Breast epithelium (tissue), 4 donors: ENCODE measurements around the gene ASAP2. TPM values are rescaled to one million over a fixed set of nuclear protein-coding genes. Genes with fewer than 3 reads are reported as not detected.

Source experiments
- DNase-seq, 2 donors: peaks; one replicate each; pipeline ENCODE4 v3.0.0-alpha.2; 2019; ENCODE audit warnings: low spot score in 2 of 2
- H3K27ac ChIP-seq, 2 donors: fragments of 200-600 bp; sonication (generic) in 1 of 2; one replicate each; pipeline ENCODE4 v1.5.1; 2016 to 2019; ENCODE audit warnings: mild to moderate bottlenecking in 1 of 2
- H3K27me3 ChIP-seq, 2 donors: fragments of 200-600 bp; sonication (generic) in 1 of 2; one replicate each; pipeline versions ENCODE4 v1.5.1 to v1.6.0; 2017 to 2019; ENCODE audit warnings: control low read depth in 1 of 2, mild to moderate bottlenecking in 1 of 2
- H3K36me3 ChIP-seq: fragments of 200-600 bp; one replicate; pipeline ENCODE4 v1.5.1; 2019
- H3K4me1 ChIP-seq, 2 donors: fragments of 200-600 bp; sonication (generic); one replicate each; pipeline ENCODE4 v1.5.1; 2016 to 2019; ENCODE audit warnings: control low read depth in 1 of 2
- H3K4me3 ChIP-seq, 3 donors: fragments of 200-600 bp; sonication (generic); 1 replicate in 2 of 3; 2 replicates in 1 of 3; pipeline ENCODE4 v1.5.1; 2016 to 2019; ENCODE audit warnings: mild to moderate bottlenecking in 3 of 3, moderate library complexity in 2 of 3
- H3K9me3 ChIP-seq, 2 donors: fragments of 200-600 bp; sonication (generic) in 1 of 2; one replicate each; pipeline ENCODE4 v1.5.1; 2016 to 2019; ENCODE audit warnings: control low read depth in 1 of 2
- POLR2A ChIP-seq: fragments of 450-650 bp; IDR thresholded peaks from one replicate; pipeline ENCODE4 v1.6.1; 2016; ENCODE audit warnings: antibody characterized with exemption, mild to moderate bottlenecking, moderate library complexity
- POLR2AphosphoS5 ChIP-seq, 3 donors: sonication (generic); formaldehyde crosslinking; IDR thresholded peaks; one replicate each; pipeline ENCODE4 v1.6.1; 2017; ENCODE audit warnings: antibody characterized with exemption in 3 of 3
- intact Hi-C: fragments of 100-400 bp; cut with DNase I; formaldehyde crosslinking; loops from one replicate; pipeline ENCODE4 v1.15.1; 2023; ENCODE audit warnings: low total_unique reads
- total RNA-seq, 3 donors: library from RNA; depleted of rRNA; stranded (reverse); fragments of >200 nt; gene quantifications; one replicate each; pipeline ENCODE4 v1.1.0, GENCODE V29; 2016
- TF ChIP-seq, protein P1 (sequence below), 3 donors: fragments of 450-650 bp; IDR thresholded peaks; one replicate each; pipeline ENCODE4 v1.5.1; 2016 to 2017; ENCODE audit warnings: antibody characterized with exemption in 3 of 3, mild to moderate bottlenecking in 3 of 3, moderate library complexity in 3 of 3

ASAP2 gene
- total RNA-seq, 3 donors from 2014 or later, result 14.5 to 24.2 (median 21.0) TPM

DNA sequence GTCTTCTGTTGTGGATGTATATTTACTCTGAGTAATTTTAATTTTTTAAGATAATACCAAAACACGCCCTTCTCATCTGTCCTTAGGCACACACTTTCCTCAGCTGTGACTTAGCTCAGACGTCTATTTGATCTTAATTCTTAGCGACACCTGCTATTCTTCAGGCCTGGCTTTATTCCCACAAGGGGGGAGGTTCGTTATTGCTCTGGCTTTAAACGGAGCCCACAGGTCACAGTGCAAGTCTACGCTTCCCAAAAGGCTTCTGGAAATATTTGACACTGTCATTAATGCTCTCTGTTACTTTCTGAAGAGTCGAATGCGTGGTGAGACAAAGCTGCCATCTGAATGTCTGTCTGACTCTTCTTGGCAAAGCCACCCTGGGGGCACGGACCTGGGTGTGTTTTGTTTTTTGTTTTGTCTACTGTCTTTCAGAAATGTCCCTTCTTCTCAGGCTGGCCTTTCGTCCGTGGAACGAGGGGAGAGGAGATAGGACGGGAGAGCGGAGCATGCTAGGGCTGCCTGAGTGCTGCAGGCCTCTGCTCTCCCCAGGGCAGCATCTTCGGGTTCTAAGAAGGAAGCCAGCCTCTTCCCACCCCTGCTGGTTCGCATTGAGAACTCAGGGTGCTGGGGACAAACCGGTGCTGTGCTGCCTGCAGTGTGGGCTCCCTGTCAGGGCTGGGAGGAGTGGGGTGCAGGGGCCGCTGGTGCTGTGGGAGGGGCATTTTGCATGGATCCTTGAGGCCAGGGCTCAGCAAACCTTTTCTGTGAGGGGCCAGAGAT lies 61.9 kb downstream of the ASAP2 start:
- Histone ChIP-seq H3K9me3 (no peaks in the 10 kb centered on the region), H3K36me3 (no peaks in the 10 kb centered on the region), H3K27me3 (no peaks in the 10 kb centered on the region), H3K27ac (no peak overlapping the region), H3K4me3 (no peak overlapping the region), H3K4me1 (no peaks in the 10 kb centered on the region)
- TF ChIP-seq, protein P1, sequence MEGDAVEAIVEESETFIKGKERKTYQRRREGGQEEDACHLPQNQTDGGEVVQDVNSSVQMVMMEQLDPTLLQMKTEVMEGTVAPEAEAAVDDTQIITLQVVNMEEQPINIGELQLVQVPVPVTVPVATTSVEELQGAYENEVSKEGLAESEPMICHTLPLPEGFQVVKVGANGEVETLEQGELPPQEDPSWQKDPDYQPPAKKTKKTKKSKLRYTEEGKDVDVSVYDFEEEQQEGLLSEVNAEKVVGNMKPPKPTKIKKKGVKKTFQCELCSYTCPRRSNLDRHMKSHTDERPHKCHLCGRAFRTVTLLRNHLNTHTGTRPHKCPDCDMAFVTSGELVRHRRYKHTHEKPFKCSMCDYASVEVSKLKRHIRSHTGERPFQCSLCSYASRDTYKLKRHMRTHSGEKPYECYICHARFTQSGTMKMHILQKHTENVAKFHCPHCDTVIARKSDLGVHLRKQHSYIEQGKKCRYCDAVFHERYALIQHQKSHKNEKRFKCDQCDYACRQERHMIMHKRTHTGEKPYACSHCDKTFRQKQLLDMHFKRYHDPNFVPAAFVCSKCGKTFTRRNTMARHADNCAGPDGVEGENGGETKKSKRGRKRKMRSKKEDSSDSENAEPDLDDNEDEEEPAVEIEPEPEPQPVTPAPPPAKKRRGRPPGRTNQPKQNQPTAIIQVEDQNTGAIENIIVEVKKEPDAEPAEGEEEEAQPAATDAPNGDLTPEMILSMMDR (IDR thresholded peaks at IDR 0.05), result no peak
- TF ChIP-seq POLR2A (no peak), POLR2AphosphoS5 (IDR thresholded peaks at IDR 0.05) (no peak)
- no peak for DNase-seq
- intact Hi-C loops, result no loop called here

GRCh38 chr2:9269295-9269694 lies 62.7 kb downstream of the ASAP2 start:
- Histone ChIP-seq H3K9me3 (no peaks in the 10 kb centered on the region), H3K4me3 (no peak overlapping the region), H3K27me3 (no peaks in the 10 kb centered on the region), H3K4me1 (no peaks in the 10 kb centered on the region), H3K36me3 (no peaks in the 10 kb centered on the region), H3K27ac (no peak overlapping the region)
- intact Hi-C loops, result no loop called here
- TF ChIP-seq POLR2AphosphoS5 (IDR thresholded peaks at IDR 0.05), result no peak
- TF ChIP-seq, protein P1 (IDR thresholded peaks at IDR 0.05), result no peak
- no peak for TF ChIP-seq POLR2A
- no peak for DNase-seq

- TF ChIP-seq POLR2A, result no peak
- TF ChIP-seq POLR2AphosphoS5 (IDR thresholded peaks at IDR 0.05), result no peak
- TF ChIP-seq, protein P1 (IDR thresholded peaks at IDR 0.05), result no peak
- Histone ChIP-seq H3K27me3 (no peaks in the 10 kb centered on the region), H3K36me3 (no peaks in the 10 kb centered on the region), H3K9me3 (no peaks in the 10 kb centered on the region), H3K4me3 (no peak overlapping the region), H3K27ac (no peak overlapping the region), H3K4me1 (no peaks in the 10 kb centered on the region)
- intact Hi-C loops, result no loop called here
- DNase-seq, result no peak
Observed at GRCh38 chr2:9269695-9270360, 63.2 kb downstream of the ASAP2 start.

GRCh38 chr2:9271091-9271490 lies 64.5 kb downstream of the ASAP2 start:
- no peak for DNase-seq
- H3K27me3 ChIP-seq, result no peaks in the 10 kb centered on the region
- intact Hi-C loops, result no loop called here
- H3K36me3 ChIP-seq, result no peaks in the 10 kb centered on the region
- no peak overlapping the region for H3K27ac ChIP-seq
- no peaks in the 10 kb centered on the region for H3K4me1 ChIP-seq
- H3K4me3 ChIP-seq, result no peak overlapping the region
- no peaks in the 10 kb centered on the region for H3K9me3 ChIP-seq
- no peak for TF ChIP-seq POLR2AphosphoS5 (IDR thresholded peaks at IDR 0.05)
- TF ChIP-seq, protein P1 (IDR thresholded peaks at IDR 0.05), result no peak
- no peak for TF ChIP-seq POLR2A

GRCh38 chr2:9271691-9272090 lies 65.1 kb downstream of the ASAP2 start:
- Histone ChIP-seq H3K4me3 (no peak overlapping the region), H3K36me3 (no peaks in the 10 kb centered on the region), H3K9me3 (no peaks in the 10 kb centered on the region), H3K27ac (no peak overlapping the region), H3K4me1 (no peaks in the 10 kb centered on the region), H3K27me3 (no peaks in the 10 kb centered on the region)
- DNase-seq, result no peak
- intact Hi-C loops, result no loop called here
- TF ChIP-seq POLR2AphosphoS5 (IDR thresholded peaks at IDR 0.05), result no peak
- TF ChIP-seq POLR2A, result no peak
- TF ChIP-seq, protein P1 (IDR thresholded peaks at IDR 0.05), result no peak
